VCaP (cell line): ENCODE results near the gene POF1B.

Source experiments
- H3K27ac ChIP-seq: fragments of 450-650 bp; 2 replicates; pipeline ENCODE4 v1.5.1; 2017
- TF ChIP-seq, protein P1 (sequence below): fragments of 450-650 bp; conservative IDR thresholded peaks from 2 replicates; pipeline ENCODE4 v1.5.1; 2017; ENCODE audit warnings: mild to moderate bottlenecking, moderate library complexity

Gene POF1B, protein sequence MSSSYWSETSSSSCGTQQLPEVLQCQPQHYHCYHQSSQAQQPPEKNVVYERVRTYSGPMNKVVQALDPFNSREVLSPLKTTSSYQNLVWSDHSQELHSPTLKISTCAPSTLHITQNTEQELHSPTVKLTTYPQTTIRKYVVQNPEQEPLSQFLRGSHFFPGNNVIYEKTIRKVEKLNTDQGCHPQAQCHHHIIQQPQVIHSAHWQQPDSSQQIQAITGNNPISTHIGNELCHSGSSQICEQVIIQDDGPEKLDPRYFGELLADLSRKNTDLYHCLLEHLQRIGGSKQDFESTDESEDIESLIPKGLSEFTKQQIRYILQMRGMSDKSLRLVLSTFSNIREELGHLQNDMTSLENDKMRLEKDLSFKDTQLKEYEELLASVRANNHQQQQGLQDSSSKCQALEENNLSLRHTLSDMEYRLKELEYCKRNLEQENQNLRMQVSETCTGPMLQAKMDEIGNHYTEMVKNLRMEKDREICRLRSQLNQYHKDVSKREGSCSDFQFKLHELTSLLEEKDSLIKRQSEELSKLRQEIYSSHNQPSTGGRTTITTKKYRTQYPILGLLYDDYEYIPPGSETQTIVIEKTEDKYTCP

DNA sequence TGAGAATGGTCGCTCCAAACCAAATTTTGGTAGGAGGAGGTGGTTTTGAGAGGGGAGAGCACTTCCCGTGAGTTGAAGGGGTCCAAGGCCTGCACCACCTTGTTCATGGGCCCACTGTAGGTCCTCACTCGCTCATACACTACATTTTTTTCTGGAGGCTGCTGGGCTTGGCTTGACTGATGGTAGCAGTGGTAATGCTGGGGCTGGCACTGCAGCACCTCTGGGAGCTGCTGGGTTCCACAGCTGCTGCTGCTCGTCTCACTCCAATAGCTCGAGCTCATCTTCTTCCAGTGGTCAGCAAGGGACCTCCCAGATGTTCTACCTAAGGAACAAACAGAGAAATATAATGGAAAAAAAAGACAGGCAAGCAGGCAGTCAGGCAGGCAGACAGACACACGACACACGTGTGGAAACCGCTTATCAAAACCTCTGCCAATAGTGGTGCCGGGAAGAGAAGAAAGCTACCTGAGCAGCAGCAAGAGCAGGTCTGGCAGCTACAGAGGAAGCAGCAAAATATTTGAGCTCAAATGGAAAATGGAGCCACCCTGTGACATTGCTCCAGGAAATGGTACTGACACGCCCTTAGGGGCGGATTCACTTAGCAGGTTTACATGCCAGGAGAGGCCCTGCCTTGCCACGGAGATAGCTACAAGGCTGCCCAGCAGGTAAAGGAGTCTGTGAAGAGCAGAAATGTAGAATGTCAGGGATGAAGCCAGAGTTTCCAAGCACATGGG, at the start of gene POF1B:
Gene POF1B (minus strand): TSS at position 492 of the 734 bp plus-strand sequence. CDS start 211 bp downstream, at position 281.
- H3K27ac ChIP-seq: no peak within 1 kb of the TSS; the same call in 1 of the 2 replicates
- TF ChIP-seq, protein P1, sequence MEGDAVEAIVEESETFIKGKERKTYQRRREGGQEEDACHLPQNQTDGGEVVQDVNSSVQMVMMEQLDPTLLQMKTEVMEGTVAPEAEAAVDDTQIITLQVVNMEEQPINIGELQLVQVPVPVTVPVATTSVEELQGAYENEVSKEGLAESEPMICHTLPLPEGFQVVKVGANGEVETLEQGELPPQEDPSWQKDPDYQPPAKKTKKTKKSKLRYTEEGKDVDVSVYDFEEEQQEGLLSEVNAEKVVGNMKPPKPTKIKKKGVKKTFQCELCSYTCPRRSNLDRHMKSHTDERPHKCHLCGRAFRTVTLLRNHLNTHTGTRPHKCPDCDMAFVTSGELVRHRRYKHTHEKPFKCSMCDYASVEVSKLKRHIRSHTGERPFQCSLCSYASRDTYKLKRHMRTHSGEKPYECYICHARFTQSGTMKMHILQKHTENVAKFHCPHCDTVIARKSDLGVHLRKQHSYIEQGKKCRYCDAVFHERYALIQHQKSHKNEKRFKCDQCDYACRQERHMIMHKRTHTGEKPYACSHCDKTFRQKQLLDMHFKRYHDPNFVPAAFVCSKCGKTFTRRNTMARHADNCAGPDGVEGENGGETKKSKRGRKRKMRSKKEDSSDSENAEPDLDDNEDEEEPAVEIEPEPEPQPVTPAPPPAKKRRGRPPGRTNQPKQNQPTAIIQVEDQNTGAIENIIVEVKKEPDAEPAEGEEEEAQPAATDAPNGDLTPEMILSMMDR: no peak

DNA sequence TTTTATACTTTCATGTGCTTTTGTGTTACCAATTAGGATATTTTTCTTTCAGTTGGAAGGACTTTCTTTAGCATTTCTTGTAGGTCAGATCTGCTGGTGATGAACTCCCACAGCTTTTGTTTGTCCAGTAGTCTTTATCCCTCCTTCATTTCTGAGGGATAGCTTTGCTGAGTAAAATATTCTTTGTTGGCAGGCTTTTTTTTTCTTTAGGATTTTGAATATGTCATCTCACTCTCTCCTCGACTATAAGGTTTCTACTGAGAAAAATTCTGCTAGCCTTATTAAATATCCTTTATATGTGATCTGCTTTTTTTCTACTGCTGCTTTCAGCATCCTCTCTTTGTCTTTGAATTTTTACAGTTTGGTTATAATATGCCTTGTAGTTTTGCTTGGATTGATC, 49.6 kb upstream of the POF1B start:
- H3K27ac ChIP-seq: no peak overlapping the region
- TF ChIP-seq, protein P1: no peak

DNA sequence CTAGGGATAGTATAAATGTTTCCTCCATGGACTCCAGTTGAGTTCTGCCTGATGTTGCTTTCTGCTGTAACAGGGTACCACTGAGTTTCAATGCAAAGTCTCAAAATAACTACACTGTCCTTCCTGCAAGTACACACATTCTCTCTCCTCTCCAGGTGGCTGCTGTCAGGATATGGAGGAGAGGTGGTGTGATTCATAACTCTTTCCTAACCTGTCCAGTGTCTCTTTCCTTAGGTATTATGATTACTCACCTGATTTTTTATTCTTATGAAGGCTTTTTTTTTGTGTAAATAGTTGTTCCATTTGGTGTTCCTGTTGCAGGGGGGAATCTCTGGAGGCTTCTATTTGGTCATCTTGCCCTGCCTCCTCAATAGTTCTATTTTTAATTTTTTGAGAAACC, 39.8 kb upstream of the POF1B start:
- TF ChIP-seq, protein P1: no peak

DNA sequence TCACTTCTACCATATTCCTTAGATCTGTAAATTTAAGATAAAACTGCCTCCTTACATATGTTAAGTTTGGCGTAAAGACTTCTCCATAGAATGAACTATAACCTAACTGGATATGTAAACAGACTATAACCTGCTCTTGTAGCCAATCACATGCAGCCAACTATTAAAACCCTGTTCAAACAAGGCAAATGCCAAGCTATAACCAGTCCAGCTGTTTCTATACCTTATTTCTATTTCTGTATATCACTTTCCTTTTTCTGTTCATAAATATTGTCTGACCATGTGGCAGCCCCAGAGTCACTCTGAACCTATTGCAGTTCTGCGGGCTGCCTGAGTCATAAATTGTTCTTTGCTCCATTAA, 12.4 kb upstream of the POF1B start:
- TF ChIP-seq, protein P1: no peak
- no peak overlapping the region for H3K27ac ChIP-seq

More for the DNA sequence above, 39.8 kb upstream of the POF1B start:
- no peak overlapping the region for H3K27ac ChIP-seq

DNA sequence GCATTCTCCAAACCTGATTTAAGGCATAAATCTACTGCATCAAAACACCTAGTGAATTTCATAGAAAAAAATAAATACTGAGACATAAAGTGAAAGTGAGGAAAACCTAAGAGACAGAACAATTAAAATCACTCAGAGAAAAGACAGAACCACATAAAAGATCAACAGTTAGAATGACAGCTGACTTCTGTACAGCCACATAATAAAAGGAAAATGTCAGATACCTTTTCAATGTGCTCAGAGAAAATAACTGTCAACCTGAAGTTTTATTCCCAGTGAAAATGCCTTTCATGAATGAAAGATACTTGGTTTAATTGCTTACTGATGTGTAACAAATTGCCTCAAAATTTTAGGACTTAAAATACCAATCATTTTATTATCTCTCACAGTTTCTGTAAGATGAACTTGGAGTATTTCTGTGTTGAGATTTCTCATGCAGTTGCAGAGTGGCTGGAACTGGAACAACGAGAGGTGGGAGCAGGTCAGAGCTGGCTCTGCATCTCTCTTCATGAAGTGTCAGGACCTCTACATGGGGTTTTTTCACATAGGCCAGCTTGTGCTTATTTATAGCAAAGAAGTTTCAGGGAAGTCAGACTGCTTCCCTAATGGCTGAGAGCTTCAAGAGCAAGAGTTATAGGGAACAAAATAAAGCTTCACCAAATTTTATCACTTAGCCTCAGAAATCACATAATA, 11.9 kb upstream of the POF1B start:
- TF ChIP-seq, protein P1: no peak

DNA sequence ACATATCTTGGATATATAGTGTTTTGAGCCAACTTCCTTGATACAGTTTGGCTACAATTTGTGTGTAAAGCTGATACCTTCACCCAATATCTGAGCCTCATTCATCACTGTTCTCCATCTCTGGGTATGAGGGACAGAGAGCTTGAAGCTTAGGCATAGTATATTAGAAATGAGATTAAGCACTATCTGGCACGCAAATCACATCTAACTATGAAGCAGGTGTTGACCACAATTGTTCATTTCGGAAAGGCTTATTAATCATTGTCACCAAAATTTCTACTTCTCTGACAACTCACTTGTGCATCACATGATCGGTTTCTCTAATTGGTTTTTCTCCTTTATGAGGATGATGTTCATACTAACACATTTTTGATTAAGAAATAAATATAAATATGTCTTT, 2.1 kb upstream of the POF1B start:
- TF ChIP-seq, protein P1: no peak

More for the DNA sequence above, 11.9 kb upstream of the POF1B start:
- no peak overlapping the region for H3K27ac ChIP-seq

More for the DNA sequence above, 2.1 kb upstream of the POF1B start:
- no peak overlapping the region for H3K27ac ChIP-seq
